GM12801 (cell line): ENCODE measurements around the gene ATP1A2.

Source experiments
- TF ChIP-seq, protein P1 (sequence below): IDR thresholded peaks from one replicate; pipeline ENCODE4 v1.5.1; 2011; ENCODE audit warnings: control low read depth; ENCODE audit not compliant: insufficient read length; ENCODE audit errors: extremely low read depth

ATP1A2 gene

GRCh38 chr1:160129558-160129957, 14.0 kb downstream of the ATP1A2 start:
- TF ChIP-seq, protein P1, sequence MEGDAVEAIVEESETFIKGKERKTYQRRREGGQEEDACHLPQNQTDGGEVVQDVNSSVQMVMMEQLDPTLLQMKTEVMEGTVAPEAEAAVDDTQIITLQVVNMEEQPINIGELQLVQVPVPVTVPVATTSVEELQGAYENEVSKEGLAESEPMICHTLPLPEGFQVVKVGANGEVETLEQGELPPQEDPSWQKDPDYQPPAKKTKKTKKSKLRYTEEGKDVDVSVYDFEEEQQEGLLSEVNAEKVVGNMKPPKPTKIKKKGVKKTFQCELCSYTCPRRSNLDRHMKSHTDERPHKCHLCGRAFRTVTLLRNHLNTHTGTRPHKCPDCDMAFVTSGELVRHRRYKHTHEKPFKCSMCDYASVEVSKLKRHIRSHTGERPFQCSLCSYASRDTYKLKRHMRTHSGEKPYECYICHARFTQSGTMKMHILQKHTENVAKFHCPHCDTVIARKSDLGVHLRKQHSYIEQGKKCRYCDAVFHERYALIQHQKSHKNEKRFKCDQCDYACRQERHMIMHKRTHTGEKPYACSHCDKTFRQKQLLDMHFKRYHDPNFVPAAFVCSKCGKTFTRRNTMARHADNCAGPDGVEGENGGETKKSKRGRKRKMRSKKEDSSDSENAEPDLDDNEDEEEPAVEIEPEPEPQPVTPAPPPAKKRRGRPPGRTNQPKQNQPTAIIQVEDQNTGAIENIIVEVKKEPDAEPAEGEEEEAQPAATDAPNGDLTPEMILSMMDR = no peak

DNA sequence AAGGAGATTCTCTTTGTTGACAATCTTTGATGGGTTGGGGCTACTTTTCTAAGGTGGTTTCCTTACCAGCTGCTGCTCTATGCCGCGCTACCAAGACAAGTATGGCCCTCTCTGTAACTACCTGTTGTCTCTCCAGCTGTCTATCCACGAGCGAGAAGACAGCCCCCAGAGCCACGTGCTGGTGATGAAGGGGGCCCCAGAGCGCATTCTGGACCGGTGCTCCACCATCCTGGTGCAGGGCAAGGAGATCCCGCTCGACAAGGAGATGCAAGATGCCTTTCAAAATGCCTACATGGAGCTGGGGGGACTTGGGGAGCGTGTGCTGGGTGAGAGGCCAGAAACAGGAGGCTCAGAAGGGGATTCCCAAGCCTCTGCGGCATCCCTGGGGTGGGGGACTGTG, 14.4 kb downstream of the ATP1A2 start:
- TF ChIP-seq, protein P1 = no peak

- TF ChIP-seq, protein P1 = no peak
Observed at GRCh38 chr1:160130486-160130885, 14.9 kb downstream of the ATP1A2 start.

DNA sequence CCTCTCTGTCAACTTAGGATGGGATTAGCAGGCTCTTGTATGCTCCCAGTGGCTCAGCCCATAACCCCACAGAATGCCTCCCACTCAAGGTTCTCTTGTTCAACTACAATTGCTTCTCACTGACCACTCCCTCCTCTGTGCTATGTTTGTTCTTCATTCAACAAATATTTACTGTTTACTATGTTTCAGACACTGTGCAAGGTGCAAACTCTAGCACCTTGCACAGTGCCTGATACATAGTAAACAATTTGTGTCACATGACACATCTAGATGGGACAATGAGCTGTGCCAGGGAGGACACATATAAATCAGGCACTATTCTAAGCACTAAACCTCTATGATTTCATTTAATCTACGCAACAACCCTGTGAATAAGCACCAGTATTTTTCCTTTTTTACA, 15.4 kb downstream of the ATP1A2 start:
- TF ChIP-seq, protein P1 = no peak

DNA sequence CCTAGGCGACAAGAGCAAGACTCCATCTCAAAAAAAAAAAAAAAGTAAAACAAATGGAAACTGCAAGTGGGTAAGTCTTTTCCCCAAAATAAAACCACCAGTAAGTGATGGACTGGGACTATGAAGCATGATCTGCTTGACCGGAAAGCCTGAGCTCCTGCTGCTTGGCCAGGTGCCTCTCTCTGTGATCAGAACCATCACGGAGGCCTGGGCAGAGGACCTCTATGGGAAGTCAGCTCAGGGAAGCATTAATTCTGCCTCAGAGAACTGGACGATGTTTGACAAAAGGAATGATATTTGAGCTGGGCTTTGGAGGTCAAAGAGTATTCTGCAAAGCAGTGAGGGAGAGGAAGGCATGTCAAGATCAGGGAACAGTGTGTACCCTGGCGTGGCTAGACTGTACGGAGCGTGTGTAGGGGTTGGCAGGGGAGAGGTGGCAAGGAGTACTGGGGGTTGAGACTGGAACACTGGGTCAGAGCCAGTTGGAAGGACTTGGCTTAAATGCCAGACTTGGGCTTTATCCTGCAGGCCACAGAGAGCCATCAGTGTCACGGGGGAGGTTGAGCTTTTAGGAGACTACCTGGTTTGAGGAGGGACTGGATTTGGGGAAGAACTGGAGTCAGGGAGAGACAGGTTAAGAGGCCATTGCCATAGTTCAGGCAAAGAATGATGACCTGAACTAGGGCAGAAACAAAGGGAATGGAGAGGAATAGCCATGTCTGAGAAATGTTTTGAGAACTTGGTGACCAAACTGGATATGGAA, 16.4 kb downstream of the ATP1A2 start:
- TF ChIP-seq, protein P1 = no peak

DNA sequence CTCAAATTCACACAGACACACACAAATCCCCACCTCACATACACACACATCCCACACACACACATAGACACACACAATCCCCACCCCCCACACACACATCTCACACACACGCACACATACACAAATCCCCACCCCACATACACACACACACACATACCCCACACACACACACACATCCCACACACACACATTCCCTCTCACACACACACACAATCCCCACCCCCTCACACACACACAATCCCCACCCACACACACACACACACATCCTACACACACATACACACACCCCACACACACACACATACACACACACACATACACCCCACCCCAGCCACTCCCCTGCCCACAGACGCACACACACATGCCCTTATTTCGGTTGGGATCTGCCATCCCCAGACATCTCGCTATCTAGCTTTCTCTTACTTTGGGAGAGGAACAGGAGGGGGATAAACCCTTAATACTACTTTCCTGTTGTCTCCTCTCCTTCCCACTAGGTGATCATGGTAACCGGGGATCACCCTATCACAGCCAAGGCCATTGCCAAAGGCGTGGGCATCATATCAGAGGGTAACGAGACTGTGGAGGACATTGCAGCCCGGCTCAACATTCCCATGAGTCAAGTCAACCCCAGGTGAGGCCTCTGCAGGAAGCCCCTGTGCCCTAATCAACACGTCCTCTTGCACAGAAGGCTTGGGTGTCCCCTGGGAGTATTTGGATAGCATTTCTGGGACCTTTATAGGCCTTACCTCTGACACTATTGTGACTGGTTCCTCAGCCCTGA, 18.6 kb downstream of the ATP1A2 start:
- TF ChIP-seq, protein P1 = no peak

DNA sequence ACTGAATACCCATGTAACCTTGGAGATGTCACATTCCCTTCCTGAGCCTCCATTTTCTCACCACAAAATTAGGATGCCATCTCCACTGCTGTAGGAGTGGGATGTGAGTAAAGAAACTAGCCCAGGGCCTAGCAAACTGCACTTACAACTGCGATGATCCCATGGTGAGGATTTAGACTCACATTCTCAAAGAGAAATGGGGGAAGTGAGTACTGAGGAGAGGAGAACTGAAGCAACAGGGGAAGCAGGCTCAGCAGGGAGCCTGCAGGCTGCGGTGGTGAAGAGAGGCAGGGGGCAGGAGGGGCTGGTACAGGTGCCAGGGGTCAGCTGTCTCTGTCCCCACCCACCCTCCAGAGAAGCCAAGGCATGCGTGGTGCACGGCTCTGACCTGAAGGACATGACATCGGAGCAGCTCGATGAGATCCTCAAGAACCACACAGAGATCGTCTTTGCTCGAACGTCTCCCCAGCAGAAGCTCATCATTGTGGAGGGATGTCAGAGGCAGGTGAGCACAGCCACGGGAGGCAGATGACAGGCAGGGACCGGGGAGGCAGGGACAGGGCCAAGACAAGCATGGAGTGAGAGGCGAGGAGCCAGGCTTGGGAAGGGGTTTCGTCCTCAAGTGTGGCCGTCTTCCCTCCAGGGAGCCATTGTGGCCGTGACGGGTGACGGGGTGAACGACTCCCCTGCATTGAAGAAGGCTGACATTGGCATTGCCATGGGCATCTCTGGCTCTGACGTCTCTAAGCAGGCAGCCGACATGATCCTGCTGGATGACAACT, 19.4 kb downstream of the ATP1A2 start:
- TF ChIP-seq, protein P1 = no peak
